Neural cell (in vitro differentiated cells): Measurements from ENCODE around the gene ZNF622. TPM values are rescaled to one million over a fixed set of nuclear protein-coding genes. Genes with fewer than 3 reads are reported as not detected.

Experiments
- H2AFZ ChIP-seq: fragments of 200-600, 300-800 bp; sonication (generic), shearing (Covaris generic); 2 replicates; pipeline ENCODE4 v1.6.0; 2014; ENCODE audit warnings: low read depth, mild to moderate bottlenecking, antibody characterized with exemption, low read length, moderate library complexity
- H3F3A ChIP-seq: fragments of 200-600 bp; shearing (Covaris generic); 2 replicates; pipeline ENCODE4 v1.6.1; 2016; ENCODE audit warnings: mild to moderate bottlenecking, moderate library complexity, mixed read lengths, antibody characterized with exemption, low read length; ENCODE audit not compliant: insufficient read depth, poor library complexity, severe bottlenecking
- H3K27ac ChIP-seq: fragments of 200-600, 300-800 bp; sonication (generic), shearing (Covaris generic); 2 replicates; pipeline ENCODE4 v1.5.1; 2014; ENCODE audit warnings: mild to moderate bottlenecking, low read length, moderate library complexity
- H3K27me3 ChIP-seq: fragments of 300-800, 200-600 bp; sonication (generic), shearing (Covaris generic); 2 replicates; pipeline ENCODE4 v1.6.0; 2014; ENCODE audit warnings: mild to moderate bottlenecking, low read depth, low read length, moderate library complexity; ENCODE audit not compliant: insufficient read depth
- H3K36me3 ChIP-seq: fragments of 300-800, 200-600 bp; sonication (generic), shearing (Covaris generic); 2 replicates; pipeline ENCODE4 v1.5.1; 2014; ENCODE audit warnings: mild to moderate bottlenecking, antibody characterized with exemption, low read length, moderate library complexity; ENCODE audit not compliant: insufficient read depth
- H3K4me2 ChIP-seq: fragments of 300-800, 200-600 bp; sonication (generic), shearing (Covaris generic); 2 replicates; pipeline ENCODE4 v1.6.0; 2014; ENCODE audit warnings: mild to moderate bottlenecking, low read length
- H3K4me3 ChIP-seq: fragments of 300-800, 200-600 bp; sonication (generic), shearing (Covaris generic); 2 replicates; pipeline ENCODE4 v1.5.1; 2014; ENCODE audit warnings: mild to moderate bottlenecking, low read length, moderate library complexity
- H3K79me2 ChIP-seq: fragments of 200-600 bp; shearing (Covaris generic); replicated peaks from 2 replicates; pipeline ENCODE4 v1.6.0; 2014; ENCODE audit warnings: mild to moderate bottlenecking, low read length, moderate library complexity; ENCODE audit not compliant: insufficient read depth
- H3K9ac ChIP-seq: fragments of 300-800, 200-600 bp; sonication (generic), shearing (Covaris generic); 2 replicates; pipeline ENCODE4 v1.6.1; 2016; ENCODE audit warnings: mild to moderate bottlenecking, low read length, mixed read lengths
- H3K9me2 ChIP-seq: fragments of 200-600 bp; shearing (Covaris generic); 2 replicates; pipeline ENCODE4 v1.6.1; 2016; ENCODE audit warnings: mild to moderate bottlenecking, low read length, mixed read lengths; ENCODE audit not compliant: insufficient read depth
- H3K9me3 ChIP-seq: fragments of 200-600, 300-800 bp; sonication (generic), shearing (Covaris generic); 2 replicates; pipeline ENCODE4 v1.6.1; 2016; ENCODE audit warnings: mild to moderate bottlenecking, mixed run types, low read length, moderate library complexity, mixed read lengths
- H4K20me1 ChIP-seq: fragments of 200-600 bp; shearing (Covaris generic); 2 replicates; pipeline ENCODE4 v1.6.1; 2016; ENCODE audit warnings: mild to moderate bottlenecking, mixed run types; ENCODE audit not compliant: insufficient read depth
- CTCF ChIP-seq: fragments of 450-650 bp; IDR thresholded peaks from 2 replicates; pipeline ENCODE4 v1.5.1; 2014; ENCODE audit warnings: antibody characterized with exemption, mild to moderate bottlenecking, moderate library complexity; ENCODE audit not compliant: poor library complexity, severe bottlenecking
- EP300 ChIP-seq: fragments of 450-650 bp; conservative IDR thresholded peaks from 2 replicates; pipeline ENCODE4 v1.6.1; 2014; ENCODE audit warnings: antibody characterized with exemption, mild to moderate bottlenecking, moderate library complexity; ENCODE audit not compliant: poor library complexity, severe bottlenecking
- EZH2 ChIP-seq: fragments of 200-600, 300-800 bp; shearing (Covaris generic), sonication (generic); IDR thresholded peaks from 2 replicates; pipeline ENCODE4 v1.6.1; 2014; ENCODE audit warnings: antibody characterized with exemption, low read length, borderline replicate concordance, mild to moderate bottlenecking; ENCODE audit not compliant: insufficient read depth, poor library complexity, severe bottlenecking
- MXI1 ChIP-seq: fragments of 450-650 bp; conservative IDR thresholded peaks from 2 replicates; pipeline ENCODE4 v1.6.1; 2014; ENCODE audit warnings: antibody characterized with exemption, mild to moderate bottlenecking; ENCODE audit not compliant: poor library complexity, severe bottlenecking
- POLR2AphosphoS5 ChIP-seq: IDR thresholded peaks from 2 replicates; pipeline ENCODE4 v1.6.1; 2012
- RAD21 ChIP-seq: fragments of 450-650 bp; conservative IDR thresholded peaks from 2 replicates; pipeline ENCODE4 v1.6.1; 2014; ENCODE audit warnings: antibody characterized with exemption, mild to moderate bottlenecking, moderate library complexity
- SMC3 ChIP-seq: fragments of 450-650 bp; conservative IDR thresholded peaks from 2 replicates; pipeline ENCODE4 v1.6.1; 2014; ENCODE audit warnings: antibody characterized with exemption, mild to moderate bottlenecking, moderate library complexity; ENCODE audit not compliant: poor library complexity
- TAF1 ChIP-seq: IDR thresholded peaks from 2 replicates; pipeline ENCODE4 v1.6.1; 2012; ENCODE audit warnings: low read depth
- polyA plus RNA-seq: library from polyadenylated mRNA; depleted of rRNA; stranded (reverse); fragments of >200 nt; gene quantifications from 2 replicates; pipeline ENCODE4 v1.2.3, GENCODE V29; 2014
- TF ChIP-seq, protein P1 (sequence below): IDR thresholded peaks from 2 replicates; pipeline ENCODE4 v1.6.1; 2012; ENCODE audit warnings: borderline replicate concordance

Gene ZNF622
- polyA plus RNA-seq, 1 donor from 2014 or later, result 45.9 TPM

- Histone ChIP-seq H3K4me2 (no peak overlapping the region), H3K9ac (peak overlapping the region; percentile 13), H3K27me3 (no peaks in the 10 kb centered on the region), H3K4me3 (no peak overlapping the region), H2AFZ (no peak overlapping the region), H3K9me2 (no peaks in the 10 kb centered on the region), H3K9me3 (no peaks in the 10 kb centered on the region), H4K20me1 (no peaks in the 10 kb centered on the region), H3F3A (no peaks in the 10 kb centered on the region), H3K79me2 (no peaks in the 10 kb centered on the region), H3K36me3 (no peaks in the 10 kb centered on the region), H3K27ac (no peak overlapping the region)
- TF ChIP-seq SMC3 (peak; percentile 85), POLR2AphosphoS5 (no peak), RAD21 (peak; percentile 91), MXI1 (peak; percentile 53), CTCF (peak; percentile 86), TAF1 (no peak), EZH2 (no peak)
- TF ChIP-seq, protein P1, sequence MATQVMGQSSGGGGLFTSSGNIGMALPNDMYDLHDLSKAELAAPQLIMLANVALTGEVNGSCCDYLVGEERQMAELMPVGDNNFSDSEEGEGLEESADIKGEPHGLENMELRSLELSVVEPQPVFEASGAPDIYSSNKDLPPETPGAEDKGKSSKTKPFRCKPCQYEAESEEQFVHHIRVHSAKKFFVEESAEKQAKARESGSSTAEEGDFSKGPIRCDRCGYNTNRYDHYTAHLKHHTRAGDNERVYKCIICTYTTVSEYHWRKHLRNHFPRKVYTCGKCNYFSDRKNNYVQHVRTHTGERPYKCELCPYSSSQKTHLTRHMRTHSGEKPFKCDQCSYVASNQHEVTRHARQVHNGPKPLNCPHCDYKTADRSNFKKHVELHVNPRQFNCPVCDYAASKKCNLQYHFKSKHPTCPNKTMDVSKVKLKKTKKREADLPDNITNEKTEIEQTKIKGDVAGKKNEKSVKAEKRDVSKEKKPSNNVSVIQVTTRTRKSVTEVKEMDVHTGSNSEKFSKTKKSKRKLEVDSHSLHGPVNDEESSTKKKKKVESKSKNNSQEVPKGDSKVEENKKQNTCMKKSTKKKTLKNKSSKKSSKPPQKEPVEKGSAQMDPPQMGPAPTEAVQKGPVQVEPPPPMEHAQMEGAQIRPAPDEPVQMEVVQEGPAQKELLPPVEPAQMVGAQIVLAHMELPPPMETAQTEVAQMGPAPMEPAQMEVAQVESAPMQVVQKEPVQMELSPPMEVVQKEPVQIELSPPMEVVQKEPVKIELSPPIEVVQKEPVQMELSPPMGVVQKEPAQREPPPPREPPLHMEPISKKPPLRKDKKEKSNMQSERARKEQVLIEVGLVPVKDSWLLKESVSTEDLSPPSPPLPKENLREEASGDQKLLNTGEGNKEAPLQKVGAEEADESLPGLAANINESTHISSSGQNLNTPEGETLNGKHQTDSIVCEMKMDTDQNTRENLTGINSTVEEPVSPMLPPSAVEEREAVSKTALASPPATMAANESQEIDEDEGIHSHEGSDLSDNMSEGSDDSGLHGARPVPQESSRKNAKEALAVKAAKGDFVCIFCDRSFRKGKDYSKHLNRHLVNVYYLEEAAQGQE, result no peak
These were observed 23.8 kb upstream of the ZNF622 start for GRCh38 chr5:16489322-16489791.

GRCh38 chr5:16487456-16487855, 21.9 kb upstream of the ZNF622 start:
- Histone ChIP-seq H3K9me2 (no peaks in the 10 kb centered on the region), H4K20me1 (no peaks in the 10 kb centered on the region), H3K79me2 (no peaks in the 10 kb centered on the region), H3K36me3 (no peaks in the 10 kb centered on the region), H3F3A (no peaks in the 10 kb centered on the region), H3K27ac (no peak overlapping the region), H3K9me3 (no peaks in the 10 kb centered on the region), H3K4me2 (no peak overlapping the region), H3K4me3 (no peak overlapping the region), H3K27me3 (no peaks in the 10 kb centered on the region), H3K9ac (no peak overlapping the region), H2AFZ (no peak overlapping the region)
- no peak for TF ChIP-seq CTCF
- TF ChIP-seq SMC3, result no peak
- TF ChIP-seq MXI1, result no peak
- no peak for TF ChIP-seq TAF1
- no peak for TF ChIP-seq RAD21
- no peak for TF ChIP-seq EP300
- TF ChIP-seq, protein P1, result no peak
- no peak for TF ChIP-seq POLR2AphosphoS5
- no peak for TF ChIP-seq EZH2
